ENCODE results near the gene LRP1.
A peak's percentile ranks its signal among the peaks of the same experiment; 100 is the strongest.

The LRP1 gene

DNA sequence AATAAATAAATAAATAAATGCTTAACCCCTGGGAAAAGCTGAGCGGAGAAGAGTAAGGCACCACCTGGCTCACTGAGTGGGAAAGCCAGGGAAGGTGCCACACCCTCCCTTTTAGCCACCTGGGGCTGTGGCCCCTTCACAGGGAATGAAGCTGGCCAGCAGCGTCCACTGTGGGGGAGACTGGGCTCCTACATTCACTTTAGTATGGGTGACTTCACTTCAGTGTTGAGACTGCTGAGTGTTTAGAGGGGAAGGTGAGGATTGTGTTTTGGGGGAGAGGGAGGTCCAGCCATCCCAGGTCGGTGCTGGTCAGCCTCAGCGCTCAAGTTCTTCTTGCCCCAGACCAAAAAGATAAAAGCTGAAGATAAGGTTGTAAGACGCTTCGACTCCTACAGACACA is 37.8 kb upstream of the LRP1 start:
- H3K27ac Mint-ChIP-seq, result no peak overlapping the region

DNA sequence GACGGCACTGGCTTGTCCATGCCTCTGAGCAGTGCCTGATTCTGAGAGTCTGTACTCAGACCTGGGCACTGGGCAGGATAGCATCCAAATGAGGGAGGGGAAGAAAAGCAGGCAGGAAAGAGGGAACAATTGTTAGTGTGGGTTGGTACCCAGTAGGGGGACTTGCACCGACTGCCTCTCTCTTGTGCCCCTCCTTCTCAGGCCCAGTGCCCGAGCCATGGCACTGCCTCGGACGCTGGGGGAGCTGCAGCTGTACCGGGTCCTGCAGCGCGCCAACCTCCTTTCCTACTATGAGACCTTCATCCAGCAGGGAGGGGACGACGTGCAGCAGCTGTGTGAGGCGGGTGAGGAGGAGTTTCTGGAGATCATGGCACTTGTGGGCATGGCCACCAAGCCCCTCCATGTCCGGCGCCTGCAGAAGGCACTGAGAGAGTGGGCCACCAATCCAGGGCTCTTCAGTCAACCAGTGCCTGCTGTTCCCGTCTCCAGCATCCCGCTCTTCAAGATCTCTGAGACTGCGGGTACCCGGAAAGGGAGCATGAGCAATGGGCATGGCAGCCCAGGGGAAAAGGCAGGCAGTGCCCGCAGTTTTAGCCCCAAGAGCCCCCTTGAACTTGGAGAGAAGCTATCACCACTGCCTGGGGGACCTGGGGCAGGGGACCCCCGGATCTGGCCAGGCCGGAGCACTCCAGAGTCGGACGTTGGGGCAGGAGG is 37.2 kb upstream of the LRP1 start:
- peaks cover 38 to 44% of the 10 kb centered on the region in 2 donors for H3K4me1 Mint-ChIP-seq (ENCODE audit: low read depth in 2 of 2)
- H3K36me3 Mint-ChIP-seq (ENCODE audit: insufficient read depth), result peaks cover 24% of the 10 kb centered on the region
- ATAC-seq (replicated peaks) (no peak), DNase-seq (no peak)
- H3K4me3 Mint-ChIP-seq, result peak overlapping the region in 1 of 2 donors; percentile 14
- H3K27me3 Mint-ChIP-seq, result no peaks in the 10 kb centered on the region
- peak overlapping the region; percentile 41 to 76 for H3K27ac Mint-ChIP-seq
- no peaks in the 10 kb centered on the region for H3K9me3 Mint-ChIP-seq

More for the DNA sequence above, 37.8 kb upstream of the LRP1 start:
- ATAC-seq (replicated peaks), result no peak
- Mint-ChIP-seq H3K9me3 (no peaks in the 10 kb centered on the region), H3K27me3 (no peaks in the 10 kb centered on the region), H3K36me3 (ENCODE audit: insufficient read depth) (peaks cover 22% of the 10 kb centered on the region), H3K4me3 (peak overlapping the region in 1 of 2 donors; percentile 95), H3K4me1 (ENCODE audit: low read depth in 2 of 2) (peaks cover 43 to 48% of the 10 kb centered on the region in 2 donors)
- DNase-seq, result no peak

DNA sequence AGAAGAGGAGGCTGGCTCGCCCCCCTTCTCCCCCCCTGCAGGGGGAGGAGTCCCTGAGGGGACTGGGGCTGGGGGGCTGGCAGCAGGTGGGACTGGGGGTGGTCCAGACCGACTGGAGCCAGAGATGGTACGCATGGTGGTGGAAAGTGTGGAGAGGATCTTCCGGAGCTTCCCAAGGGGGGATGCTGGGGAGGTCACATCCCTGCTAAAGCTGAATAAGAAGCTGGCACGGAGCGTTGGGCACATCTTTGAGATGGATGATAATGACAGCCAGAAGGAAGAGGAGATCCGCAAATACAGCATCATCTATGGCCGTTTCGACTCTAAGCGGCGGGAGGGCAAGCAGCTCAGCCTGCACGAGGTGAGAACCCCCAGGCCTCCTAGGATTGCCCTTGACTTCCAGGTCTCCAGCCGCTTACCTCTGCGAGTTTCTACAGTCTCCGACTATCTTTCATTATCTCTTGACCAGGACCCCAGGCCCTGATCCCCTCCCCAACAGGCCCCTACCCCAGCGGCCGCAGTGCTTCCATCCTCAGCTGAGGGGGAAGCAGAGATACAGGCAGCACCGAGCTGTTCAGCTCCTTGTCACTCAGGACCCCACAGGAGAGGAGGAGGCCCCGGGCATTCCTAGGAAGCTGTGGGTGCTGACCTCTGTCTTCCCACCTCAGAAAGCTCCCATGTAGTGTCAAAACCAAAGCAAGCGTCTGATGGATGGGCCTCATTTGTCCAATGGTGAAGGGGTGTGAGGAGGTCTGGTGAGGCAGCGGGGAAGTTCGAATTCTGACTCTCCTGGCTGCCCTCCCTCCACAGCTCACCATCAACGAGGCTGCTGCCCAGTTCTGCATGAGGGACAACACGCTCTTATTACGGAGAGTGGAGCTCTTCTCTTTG is 36.4 kb upstream of the LRP1 start:
- no peak for DNase-seq
- Mint-ChIP-seq H3K27me3 (no peaks in the 10 kb centered on the region), H3K4me1 (ENCODE audit: low read depth in 2 of 2) (peaks cover 31 to 41% of the 10 kb centered on the region in 2 donors), H3K9me3 (no peaks in the 10 kb centered on the region), H3K27ac (peak overlapping the region; percentile 76 to 91), H3K4me3 (no peak overlapping the region), H3K36me3 (ENCODE audit: insufficient read depth) (peaks cover 29% of the 10 kb centered on the region)
- no peak for ATAC-seq (replicated peaks)

DNA sequence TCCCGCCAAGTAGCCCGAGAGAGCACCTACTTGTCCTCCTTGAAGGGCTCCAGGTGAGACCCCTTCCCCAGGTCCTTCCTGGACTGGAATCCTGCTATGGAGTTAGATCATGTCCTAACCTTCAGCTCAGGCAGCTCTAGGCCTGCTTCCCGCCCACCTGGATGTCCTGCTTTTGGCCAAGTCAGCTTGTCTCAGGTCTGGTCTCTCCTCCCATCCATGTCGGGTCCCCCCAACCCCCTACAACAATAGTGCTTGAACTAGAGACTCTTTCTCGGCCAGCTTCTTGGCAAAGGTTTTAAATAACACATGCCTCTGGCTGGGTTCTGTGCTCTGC is 35.8 kb upstream of the LRP1 start:
- no peak for DNase-seq
- Mint-ChIP-seq H3K4me1 (ENCODE audit: low read depth in 2 of 2) (peaks cover 28 to 40% of the 10 kb centered on the region in 2 donors), H3K27ac (peak overlapping the region; percentile 29 to 91), H3K9me3 (no peaks in the 10 kb centered on the region), H3K27me3 (no peaks in the 10 kb centered on the region), H3K4me3 (no peak overlapping the region), H3K36me3 (ENCODE audit: insufficient read depth) (peaks cover 35% of the 10 kb centered on the region)
- ATAC-seq (replicated peaks), result no peak

DNA sequence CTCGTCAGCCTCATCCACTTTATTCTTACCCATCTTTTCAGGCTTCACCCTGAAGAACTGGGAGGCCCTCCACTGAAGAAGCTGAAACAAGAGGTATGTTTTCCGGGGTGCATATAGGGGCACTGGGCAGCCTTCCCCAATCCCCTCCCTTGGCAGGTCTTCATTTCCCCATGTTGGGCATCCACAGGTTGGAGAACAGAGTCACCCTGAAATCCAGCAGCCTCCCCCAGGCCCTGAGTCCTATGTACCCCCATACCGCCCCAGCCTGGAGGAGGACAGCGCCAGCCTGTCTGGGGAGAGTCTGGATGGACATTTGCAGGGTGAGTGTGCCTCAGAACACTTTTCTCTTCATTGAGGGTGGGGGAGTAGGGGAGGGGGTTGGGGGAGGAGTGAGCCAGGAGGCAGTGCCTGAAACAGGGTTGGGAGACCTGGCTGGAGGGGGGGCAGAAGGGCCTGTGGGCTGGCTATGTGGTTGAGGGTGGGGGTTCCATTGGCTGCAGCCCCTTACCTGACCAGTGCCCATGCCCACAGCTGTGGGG is 35.3 kb upstream of the LRP1 start:
- Mint-ChIP-seq H3K27ac (peak overlapping the region; percentile 29 to 91), H3K4me3 (no peak overlapping the region), H3K27me3 (no peaks in the 10 kb centered on the region), H3K36me3 (ENCODE audit: insufficient read depth) (peaks cover 35% of the 10 kb centered on the region), H3K4me1 (ENCODE audit: low read depth in 2 of 2) (peaks cover 25 to 38% of the 10 kb centered on the region in 2 donors), H3K9me3 (no peaks in the 10 kb centered on the region)
- no peak for DNase-seq
- no peak for ATAC-seq (replicated peaks)

DNA sequence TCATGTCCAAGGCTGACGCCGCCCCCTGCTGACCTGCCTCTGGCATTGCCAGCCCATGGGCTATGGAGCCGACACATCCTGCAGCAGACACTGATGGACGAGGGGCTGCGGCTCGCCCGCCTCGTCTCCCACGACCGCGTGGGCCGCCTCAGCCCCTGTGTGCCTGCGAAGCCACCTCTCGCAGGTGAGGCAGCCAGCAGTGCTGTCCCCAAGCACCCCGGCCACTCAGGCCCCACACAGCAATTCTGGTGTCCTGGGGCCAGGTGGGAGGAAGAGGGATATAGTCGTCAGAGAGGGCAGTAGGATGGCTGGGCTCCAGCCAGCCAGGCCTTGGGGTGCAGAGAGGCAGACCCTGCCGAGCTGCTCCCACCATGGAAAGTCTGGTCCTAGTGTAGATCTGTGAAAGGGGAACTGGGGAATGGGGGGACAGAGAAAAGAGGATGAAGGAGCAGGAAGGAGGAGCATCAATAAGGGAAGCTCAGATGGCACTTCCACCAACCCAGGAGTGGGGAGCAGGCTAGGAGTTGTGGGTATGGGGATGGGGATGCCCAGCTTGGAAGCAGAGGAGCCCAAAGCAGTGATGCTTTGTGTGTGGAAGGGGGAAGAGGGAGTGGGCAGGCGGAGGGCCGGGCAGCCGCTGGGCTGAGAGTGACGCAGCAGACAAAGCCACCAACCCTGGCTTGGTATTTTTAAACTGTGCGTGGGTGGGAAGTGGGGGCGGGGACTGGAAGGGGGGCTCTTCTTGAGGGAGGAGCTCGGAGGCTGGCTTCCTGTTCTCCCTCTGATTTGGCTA is 34.7 kb upstream of the LRP1 start:
- DNase-seq (peak in 2 of 3 experiments; percentile 29 to 36), ATAC-seq (replicated peaks) (peak; percentile 58)
- H3K36me3 Mint-ChIP-seq (ENCODE audit: insufficient read depth), result peaks cover 31% of the 10 kb centered on the region
- H3K4me1 Mint-ChIP-seq (ENCODE audit: low read depth in 2 of 2), result peaks cover 20 to 33% of the 10 kb centered on the region in 2 donors
- no peaks in the 10 kb centered on the region for H3K27me3 Mint-ChIP-seq
- peak overlapping the region; percentile 66 to 68 for H3K4me3 Mint-ChIP-seq
- no peaks in the 10 kb centered on the region for H3K9me3 Mint-ChIP-seq
- H3K27ac Mint-ChIP-seq, result peak overlapping the region; percentile 90 to 91

DNA sequence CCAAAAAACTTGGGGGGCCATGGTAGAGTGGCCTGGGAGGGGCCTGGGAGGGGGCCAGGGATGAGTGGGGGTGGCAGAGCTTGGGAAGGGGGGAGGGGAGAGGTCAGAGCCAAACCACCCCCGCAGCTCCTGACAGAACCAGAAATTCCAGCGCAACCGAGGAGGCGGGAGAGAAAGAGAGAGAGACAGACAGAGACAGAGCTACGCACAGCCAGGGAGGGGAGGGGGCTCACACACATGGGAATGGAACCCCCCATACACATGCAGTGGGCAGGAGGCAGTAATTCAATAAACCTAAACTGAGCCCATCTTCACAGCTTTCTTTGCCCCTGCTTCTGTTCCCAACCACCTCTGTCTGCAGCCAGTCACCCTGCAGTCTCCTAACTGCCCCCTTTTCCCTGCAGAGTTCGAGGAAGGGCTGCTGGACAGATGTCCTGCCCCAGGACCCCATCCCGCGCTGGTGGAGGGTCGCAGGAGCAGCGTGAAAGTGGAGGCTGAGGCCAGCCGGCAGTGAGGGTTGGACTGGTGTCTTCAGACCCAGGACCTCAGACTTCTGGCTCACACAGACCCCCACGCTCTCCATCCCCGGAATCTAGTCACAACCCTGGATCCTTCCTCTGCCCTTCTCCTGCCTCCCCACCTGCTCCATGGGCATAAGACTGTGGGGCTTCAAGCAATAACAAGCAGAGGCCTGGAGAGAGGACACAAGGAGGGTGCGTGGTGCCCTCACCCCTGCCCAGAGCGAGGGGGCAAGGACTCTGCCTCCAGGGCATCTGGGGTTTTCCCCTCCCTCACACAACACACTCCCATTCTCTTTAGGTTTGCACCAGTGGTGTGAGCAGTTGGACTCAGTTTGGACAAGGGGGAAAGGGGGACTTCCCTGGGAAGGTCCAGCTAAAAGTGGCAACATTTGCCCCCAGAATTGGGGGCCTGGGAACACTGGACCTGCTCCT is 33.8 kb upstream of the LRP1 start:
- Mint-ChIP-seq H3K36me3 (ENCODE audit: insufficient read depth) (peaks cover 38% of the 10 kb centered on the region), H3K4me3 (no peak overlapping the region), H3K4me1 (ENCODE audit: low read depth in 2 of 2) (peaks cover 16 to 34% of the 10 kb centered on the region in 2 donors), H3K27ac (peak overlapping the region; percentile 90 to 91), H3K27me3 (no peaks in the 10 kb centered on the region), H3K9me3 (no peaks in the 10 kb centered on the region)
- ATAC-seq (replicated peaks) (no peak), DNase-seq (no peak)

DNA sequence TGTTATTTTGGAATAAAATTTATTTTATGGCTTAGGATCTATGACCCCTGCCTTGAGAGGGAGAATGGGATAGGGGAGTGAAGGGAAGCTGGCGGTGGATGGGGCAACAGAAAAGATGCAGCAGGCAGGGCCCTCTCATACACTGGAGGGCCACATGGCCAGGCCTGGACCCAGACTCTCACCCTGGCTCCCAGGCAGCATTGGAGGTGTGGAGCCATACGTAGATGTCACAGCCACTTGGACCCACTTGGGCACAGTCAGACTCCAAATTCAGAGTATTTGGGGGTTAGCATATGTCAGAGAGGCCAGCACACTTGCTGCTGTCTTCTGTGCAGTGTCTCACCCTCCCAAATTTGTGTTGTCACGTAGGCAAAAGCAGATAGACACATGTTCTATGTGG is 32.8 kb upstream of the LRP1 start:
- Mint-ChIP-seq H3K27ac (peak overlapping the region; percentile 56 to 91), H3K27me3 (no peaks in the 10 kb centered on the region), H3K36me3 (ENCODE audit: insufficient read depth) (peaks cover 46% of the 10 kb centered on the region), H3K4me1 (ENCODE audit: low read depth in 2 of 2) (peaks cover 13 to 27% of the 10 kb centered on the region in 2 donors), H3K4me3 (no peak overlapping the region), H3K9me3 (no peaks in the 10 kb centered on the region)
- DNase-seq (no peak), ATAC-seq (replicated peaks) (no peak)

DNA sequence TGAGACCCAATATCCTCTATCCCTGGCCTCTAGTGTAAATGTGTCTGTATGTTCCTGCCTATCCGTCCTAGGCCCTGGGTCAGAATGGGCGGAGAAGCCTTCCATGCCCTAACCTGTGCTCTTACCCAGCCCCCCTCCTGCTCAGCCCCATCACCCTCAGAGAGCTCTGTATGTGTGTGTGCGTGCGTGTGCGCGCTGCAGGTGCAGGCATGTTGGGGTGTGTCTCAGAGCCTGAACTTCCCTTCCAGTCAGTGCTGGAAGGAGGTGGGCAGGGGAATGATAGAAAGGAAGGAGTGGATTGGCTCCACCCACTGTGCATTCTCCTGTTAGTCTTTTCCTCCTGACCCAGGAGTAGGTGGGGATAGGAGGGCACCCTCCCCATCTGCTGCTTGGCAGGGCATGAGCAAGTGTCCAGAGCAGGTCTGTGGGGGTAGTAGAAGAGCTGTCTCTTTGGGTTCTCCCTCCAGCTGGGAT is 32.1 kb upstream of the LRP1 start:
- DNase-seq, result no peak
- H3K36me3 Mint-ChIP-seq (ENCODE audit: insufficient read depth), result peaks cover 49% of the 10 kb centered on the region
- H3K4me1 Mint-ChIP-seq (ENCODE audit: low read depth in 2 of 2), result peaks cover 15 to 21% of the 10 kb centered on the region in 2 donors
- peak overlapping the region; percentile 11 to 38 for H3K27ac Mint-ChIP-seq
- no peak overlapping the region for H3K4me3 Mint-ChIP-seq
- no peaks in the 10 kb centered on the region for H3K27me3 Mint-ChIP-seq
- no peak for ATAC-seq (replicated peaks)
- no peaks in the 10 kb centered on the region for H3K9me3 Mint-ChIP-seq

DNA sequence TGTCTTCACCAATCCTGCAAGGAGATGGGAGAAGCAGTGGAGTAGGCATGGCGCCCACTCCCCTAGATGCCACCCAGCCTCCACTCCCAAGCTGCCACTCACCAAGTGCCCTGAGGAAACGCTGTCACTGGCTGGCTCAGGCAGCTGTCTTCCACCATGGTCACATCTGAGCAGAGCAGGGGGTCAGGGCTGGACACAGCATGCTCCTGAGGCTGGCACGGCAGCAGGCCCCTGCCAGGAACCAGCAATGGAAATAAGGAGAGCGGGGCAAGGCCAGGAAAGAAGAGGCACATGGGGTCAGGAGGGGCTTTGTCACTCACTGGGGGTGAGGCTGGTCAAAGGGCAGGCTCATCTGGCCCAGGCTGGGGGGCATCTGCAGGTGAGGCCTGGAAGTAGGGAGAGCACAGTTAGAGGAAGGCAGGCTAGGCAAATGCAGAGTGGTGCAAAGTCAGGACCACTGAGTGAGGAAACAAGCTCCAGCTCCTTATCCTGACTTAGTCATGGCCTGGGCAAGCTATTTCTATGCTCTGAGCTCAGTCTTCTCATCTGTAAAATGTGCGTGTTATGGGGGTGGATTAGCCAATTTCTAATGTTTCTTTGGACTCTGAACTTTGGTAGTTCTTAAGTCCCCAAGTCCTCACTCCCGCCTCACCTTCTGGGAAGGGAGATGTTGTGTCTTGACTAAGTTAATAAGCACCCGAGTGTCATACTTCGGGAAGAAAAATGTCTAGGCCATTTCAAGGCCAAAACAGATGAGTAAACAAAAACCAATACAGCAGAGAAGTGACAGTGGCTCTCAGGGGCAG is 31.3 kb upstream of the LRP1 start:
- Mint-ChIP-seq H3K9me3 (no peaks in the 10 kb centered on the region), H3K27ac (peak overlapping the region in 1 of 2 donors; percentile 11), H3K27me3 (no peaks in the 10 kb centered on the region), H3K36me3 (ENCODE audit: insufficient read depth) (peaks cover 57% of the 10 kb centered on the region), H3K4me1 (ENCODE audit: low read depth in 2 of 2) (peaks cover 15 to 22% of the 10 kb centered on the region in 2 donors), H3K4me3 (no peak overlapping the region)
- ATAC-seq (replicated peaks), result no peak
- DNase-seq, result no peak

DNA sequence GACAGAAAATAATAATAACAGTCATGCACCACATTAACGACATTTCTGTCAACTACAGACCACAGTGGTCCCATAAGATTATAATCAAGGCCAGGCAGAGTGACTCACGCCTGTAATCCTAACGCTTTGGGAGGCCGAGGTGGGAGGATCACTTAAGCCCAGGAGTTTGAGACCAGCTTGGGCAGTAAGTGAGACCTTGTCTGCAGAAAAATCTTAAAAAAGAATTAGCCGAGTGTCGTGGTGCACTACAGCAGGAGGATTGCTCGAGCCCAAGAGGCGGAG is 30.8 kb upstream of the LRP1 start:
- Mint-ChIP-seq H3K27me3 (no peaks in the 10 kb centered on the region), H3K4me3 (no peak overlapping the region), H3K9me3 (no peaks in the 10 kb centered on the region), H3K27ac (no peak overlapping the region), H3K36me3 (ENCODE audit: insufficient read depth) (peaks cover 63% of the 10 kb centered on the region), H3K4me1 (ENCODE audit: low read depth in 2 of 2) (peaks cover 15 to 21% of the 10 kb centered on the region in 2 donors)
- ATAC-seq (replicated peaks) (no peak), DNase-seq (no peak)

DNA sequence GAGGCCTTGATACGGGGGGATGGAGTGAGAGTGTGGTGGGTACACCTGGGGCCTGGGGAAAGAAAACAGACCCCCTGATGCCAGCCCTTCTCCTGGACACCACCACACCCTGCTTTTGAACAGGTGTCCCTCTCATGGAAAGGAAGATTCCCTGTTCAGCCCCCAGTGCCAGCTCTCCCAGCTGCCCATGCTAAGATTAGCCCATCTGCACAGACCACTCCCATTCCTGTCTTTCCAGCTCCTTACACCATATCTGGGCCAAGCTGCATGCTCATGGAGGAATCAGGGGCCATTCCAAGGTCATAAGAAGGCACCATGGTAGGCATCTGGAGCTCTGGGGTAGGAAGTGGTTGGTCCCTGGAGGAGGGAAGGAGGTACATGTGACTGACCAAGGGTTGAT is 29.7 kb upstream of the LRP1 start:
- no peak overlapping the region for H3K4me3 Mint-ChIP-seq
- ATAC-seq (replicated peaks), result no peak
- peak overlapping the region; percentile 81 to 82 for H3K27ac Mint-ChIP-seq
- H3K4me1 Mint-ChIP-seq (ENCODE audit: low read depth in 2 of 2), result peaks cover 8 to 13% of the 10 kb centered on the region in 2 donors
- H3K9me3 Mint-ChIP-seq, result no peaks in the 10 kb centered on the region
- peaks cover 67% of the 10 kb centered on the region for H3K36me3 Mint-ChIP-seq (ENCODE audit: insufficient read depth)
- H3K27me3 Mint-ChIP-seq, result no peaks in the 10 kb centered on the region
- DNase-seq, result no peak

All from effector memory CD8-positive, alpha-beta T cell (primary cell).